Mucosa of stomach (tissue), 1 donor: ENCODE data around the gene GLB1L3.

Experiments
- H3K27me3 ChIP-seq: one replicate; pipeline ENCODE4 v1.7.0; 2013; ENCODE audit warnings: mild to moderate bottlenecking, low read length; ENCODE audit not compliant: control insufficient read depth, insufficient read depth
- H3K36me3 ChIP-seq: one replicate; pipeline ENCODE4 v1.7.0; 2013; ENCODE audit warnings: low read length; ENCODE audit not compliant: control insufficient read depth, insufficient read depth
- H3K4me1 ChIP-seq: one replicate; pipeline ENCODE4 v1.7.0; 2013; ENCODE audit warnings: mild to moderate bottlenecking, low read length; ENCODE audit not compliant: control insufficient read depth, insufficient read depth
- H3K4me3 ChIP-seq: one replicate; pipeline ENCODE4 v1.7.0; 2013; ENCODE audit warnings: low read length
- H3K9ac ChIP-seq: one replicate; pipeline ENCODE4 v1.7.0; 2013; ENCODE audit warnings: mild to moderate bottlenecking, low read length, moderate library complexity
- H3K9me3 ChIP-seq: one replicate; pipeline ENCODE4 v1.7.0; 2013; ENCODE audit warnings: mild to moderate bottlenecking, low read length, moderate library complexity; ENCODE audit not compliant: control insufficient read depth
- donor health status: Pancreatic carcinoma.

The GLB1L3 gene

GRCh38 chr11:134275534-134276395 lies at the start of gene GLB1L3:
Gene GLB1L3, plus strand, starts transcription at chr11:134276379. Its CDS starts 362 bp downstream, at chr11:134276741.
- no peaks in the 10 kb centered on the region for H3K9me3 ChIP-seq
- H3K36me3 ChIP-seq: no peaks in the 10 kb centered on the region
- H3K4me1 ChIP-seq: peaks cover 12% of the 10 kb centered on the region
- H3K27me3 ChIP-seq: peaks cover 71% of the 10 kb centered on the region
- no peak within 1 kb of the TSS for H3K4me3 ChIP-seq
- peak within 1 kb of the TSS; percentile 7 for H3K9ac ChIP-seq

- no peak overlapping the region for H3K9ac ChIP-seq
Observed at GRCh38 chr11:134226806-134227325, 49.3 kb upstream of the GLB1L3 start.

GRCh38 chr11:134228625-134229024 lies 47.6 kb upstream of the GLB1L3 start:
- H3K9me3 ChIP-seq: no peaks in the 10 kb centered on the region
- peaks cover 5% of the 10 kb centered on the region for H3K4me1 ChIP-seq
- no peak overlapping the region for H3K4me3 ChIP-seq
- H3K9ac ChIP-seq: no peak overlapping the region
- no peaks in the 10 kb centered on the region for H3K36me3 ChIP-seq
- no peaks in the 10 kb centered on the region for H3K27me3 ChIP-seq

More at GRCh38 chr11:134226806-134227325, 49.3 kb upstream of the GLB1L3 start:
- Histone ChIP-seq H3K9me3 (no peaks in the 10 kb centered on the region), H3K27me3 (no peaks in the 10 kb centered on the region), H3K4me1 (peaks cover 6% of the 10 kb centered on the region), H3K36me3 (no peaks in the 10 kb centered on the region), H3K4me3 (no peak overlapping the region)

GRCh38 chr11:134229126-134229790 lies 46.9 kb upstream of the GLB1L3 start:
- H3K9ac ChIP-seq: no peak overlapping the region
- H3K4me1 ChIP-seq: peaks cover 5% of the 10 kb centered on the region
- no peaks in the 10 kb centered on the region for H3K36me3 ChIP-seq
- H3K27me3 ChIP-seq: no peaks in the 10 kb centered on the region
- no peaks in the 10 kb centered on the region for H3K9me3 ChIP-seq
- no peak overlapping the region for H3K4me3 ChIP-seq

GRCh38 chr11:134230339-134230738 lies 45.8 kb upstream of the GLB1L3 start:
- Histone ChIP-seq H3K36me3 (peaks cover 3% of the 10 kb centered on the region), H3K4me1 (peaks cover 5% of the 10 kb centered on the region), H3K9me3 (no peaks in the 10 kb centered on the region), H3K9ac (no peak overlapping the region), H3K27me3 (no peaks in the 10 kb centered on the region), H3K4me3 (no peak overlapping the region)

- Histone ChIP-seq H3K27me3 (no peaks in the 10 kb centered on the region), H3K9ac (no peak overlapping the region), H3K9me3 (no peaks in the 10 kb centered on the region), H3K4me1 (peaks cover 5% of the 10 kb centered on the region), H3K4me3 (no peak overlapping the region), H3K36me3 (peaks cover 3% of the 10 kb centered on the region)
Observed at GRCh38 chr11:134231958-134232659, 44.1 kb upstream of the GLB1L3 start.

- Histone ChIP-seq H3K9ac (no peak overlapping the region), H3K4me1 (peaks cover 5% of the 10 kb centered on the region), H3K27me3 (no peaks in the 10 kb centered on the region), H3K4me3 (no peak overlapping the region), H3K36me3 (peaks cover 3% of the 10 kb centered on the region), H3K9me3 (no peaks in the 10 kb centered on the region)
Observed at GRCh38 chr11:134233729-134234179, 42.4 kb upstream of the GLB1L3 start.

- peaks cover 3% of the 10 kb centered on the region for H3K36me3 ChIP-seq
- no peak overlapping the region for H3K4me3 ChIP-seq
- no peak overlapping the region for H3K9ac ChIP-seq
- no peaks in the 10 kb centered on the region for H3K9me3 ChIP-seq
- peaks cover 5% of the 10 kb centered on the region for H3K4me1 ChIP-seq
- no peaks in the 10 kb centered on the region for H3K27me3 ChIP-seq
Observed at GRCh38 chr11:134235399-134235798, 40.8 kb upstream of the GLB1L3 start.

GRCh38 chr11:134236834-134237556 lies 39.2 kb upstream of the GLB1L3 start:
- Histone ChIP-seq H3K9ac (no peak overlapping the region), H3K27me3 (no peaks in the 10 kb centered on the region), H3K9me3 (no peaks in the 10 kb centered on the region), H3K4me1 (peaks cover 5% of the 10 kb centered on the region), H3K36me3 (peaks cover 3% of the 10 kb centered on the region), H3K4me3 (no peak overlapping the region)

- Histone ChIP-seq H3K9ac (no peak overlapping the region), H3K36me3 (peaks cover 3% of the 10 kb centered on the region), H3K9me3 (no peaks in the 10 kb centered on the region), H3K27me3 (no peaks in the 10 kb centered on the region), H3K4me3 (no peak overlapping the region), H3K4me1 (peaks cover 2% of the 10 kb centered on the region)
Observed at GRCh38 chr11:134237557-134237922, 38.6 kb upstream of the GLB1L3 start.

GRCh38 chr11:134238956-134239355 lies 37.2 kb upstream of the GLB1L3 start:
- no peaks in the 10 kb centered on the region for H3K9me3 ChIP-seq
- no peaks in the 10 kb centered on the region for H3K4me1 ChIP-seq
- no peaks in the 10 kb centered on the region for H3K27me3 ChIP-seq
- peaks cover 3% of the 10 kb centered on the region for H3K36me3 ChIP-seq
- no peak overlapping the region for H3K4me3 ChIP-seq
- no peak overlapping the region for H3K9ac ChIP-seq
